Left ventricle myocardium inferior (tissue), 1 donor: ENCODE measurements around the gene MT1A. TPM values are rescaled to one million over a fixed set of nuclear protein-coding genes. Genes with fewer than 3 reads are reported as not detected.
A peak's percentile ranks its signal among the peaks of the same experiment; 100 is the strongest.
"Not testable (repeated sequence)": the region's sequence is repeated elsewhere in the genome, so short reads cannot be mapped to it uniquely, and the experiment has no call there.

ENCODE experiments used
- DNase-seq: peaks from one replicate; pipeline ENCODE4 v3.0.0-alpha.2; 2020
- H3K27ac ChIP-seq: fragments of 200-600 bp; replicated peaks from 2 replicates; pipeline ENCODE4 v1.8.0; 2021
- H3K27me3 ChIP-seq: fragments of 200-600 bp; 2 replicates; pipeline ENCODE4 v1.8.0; 2021; ENCODE audit warnings: low read depth
- H3K36me3 ChIP-seq: fragments of 200-600 bp; 2 replicates; pipeline ENCODE4 v1.8.0; 2021
- H3K4me1 ChIP-seq: fragments of 200-600 bp; 2 replicates; pipeline ENCODE4 v1.8.0; 2021
- H3K4me3 ChIP-seq: fragments of 200-600 bp; 2 replicates; pipeline ENCODE4 v1.8.0; 2021; ENCODE audit warnings: mild to moderate bottlenecking, moderate library complexity
- H3K9me3 ChIP-seq: fragments of 200-600 bp; replicated peaks from 2 replicates; pipeline ENCODE4 v1.8.0; 2021
- intact Hi-C: fragments of 100-400 bp; cut with micrococcal nuclease; formaldehyde crosslinking; loops from one replicate; pipeline ENCODE4 v1.11.0; 2022
- total RNA-seq: library from RNA; stranded (reverse); fragmentation: NEBNext Ultra II Directional; extraction: Animal tissue kit (Norgen Biotek cat#: 25700); gene quantifications from one replicate; pipeline ENCODE4 v1.2.1, GENCODE V29; 2021
- TF ChIP-seq, protein P1 (sequence below): fragments of 200-600 bp; IDR thresholded peaks from 2 replicates; pipeline ENCODE4 v1.8.0; 2021; ENCODE audit warnings: antibody characterized with exemption, mild to moderate bottlenecking, borderline replicate concordance
- donor health status: DM: no; HTN: yes; CAD: no; lungs with severe emphysema.

Gene MT1A
- total RNA-seq, 1 donor from 2014 or later = 1.2 TPM

DNA sequence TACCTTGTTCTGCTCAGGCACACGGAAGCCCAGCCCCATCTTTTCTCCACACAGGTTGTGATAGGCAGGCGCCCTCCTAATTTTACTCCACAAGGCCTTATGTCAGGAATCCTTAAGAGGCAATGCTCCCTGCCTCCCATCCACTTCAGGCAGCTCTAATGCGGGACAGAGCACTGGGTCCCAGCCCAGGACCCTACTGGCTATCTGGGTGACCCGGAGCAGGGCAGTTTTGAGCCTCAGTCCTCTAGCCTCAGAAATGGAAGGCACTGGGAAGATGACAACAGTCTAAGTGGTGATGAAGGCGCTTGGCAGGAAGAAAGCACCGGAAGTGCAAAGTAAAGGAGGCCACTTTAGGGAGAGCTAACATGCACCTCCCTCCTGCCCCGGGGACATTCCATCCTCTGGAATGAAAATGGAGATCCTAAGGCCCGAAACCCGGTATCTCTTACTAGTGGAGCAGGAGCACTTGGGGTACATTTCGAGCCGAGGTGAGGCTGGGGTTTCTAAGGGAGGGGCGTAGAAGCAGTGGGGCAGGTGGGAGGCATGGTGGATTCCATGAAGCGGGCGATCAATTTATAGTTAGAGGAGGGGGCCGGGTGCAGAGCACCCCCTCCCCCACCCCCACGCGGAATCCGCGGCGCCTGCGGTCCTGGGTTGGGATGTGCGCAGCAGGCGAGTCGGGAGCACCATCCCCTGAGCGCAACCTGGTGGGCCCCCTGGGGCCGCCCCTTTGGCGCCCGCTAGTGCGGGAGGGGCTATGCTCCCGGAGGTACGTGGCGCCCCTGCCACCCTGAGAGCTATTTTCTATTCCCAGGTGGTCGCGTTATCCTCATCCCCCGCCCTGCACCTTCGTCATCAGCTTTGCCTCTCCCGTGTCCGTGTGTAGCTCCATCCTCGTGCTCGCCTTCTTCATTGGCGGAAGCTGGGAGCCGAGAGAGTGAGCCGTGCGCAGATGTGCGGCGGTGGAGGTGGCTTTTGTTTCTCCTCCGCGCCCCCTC lies 24.2 kb downstream of the MT1A start:
- TF ChIP-seq, protein P1, sequence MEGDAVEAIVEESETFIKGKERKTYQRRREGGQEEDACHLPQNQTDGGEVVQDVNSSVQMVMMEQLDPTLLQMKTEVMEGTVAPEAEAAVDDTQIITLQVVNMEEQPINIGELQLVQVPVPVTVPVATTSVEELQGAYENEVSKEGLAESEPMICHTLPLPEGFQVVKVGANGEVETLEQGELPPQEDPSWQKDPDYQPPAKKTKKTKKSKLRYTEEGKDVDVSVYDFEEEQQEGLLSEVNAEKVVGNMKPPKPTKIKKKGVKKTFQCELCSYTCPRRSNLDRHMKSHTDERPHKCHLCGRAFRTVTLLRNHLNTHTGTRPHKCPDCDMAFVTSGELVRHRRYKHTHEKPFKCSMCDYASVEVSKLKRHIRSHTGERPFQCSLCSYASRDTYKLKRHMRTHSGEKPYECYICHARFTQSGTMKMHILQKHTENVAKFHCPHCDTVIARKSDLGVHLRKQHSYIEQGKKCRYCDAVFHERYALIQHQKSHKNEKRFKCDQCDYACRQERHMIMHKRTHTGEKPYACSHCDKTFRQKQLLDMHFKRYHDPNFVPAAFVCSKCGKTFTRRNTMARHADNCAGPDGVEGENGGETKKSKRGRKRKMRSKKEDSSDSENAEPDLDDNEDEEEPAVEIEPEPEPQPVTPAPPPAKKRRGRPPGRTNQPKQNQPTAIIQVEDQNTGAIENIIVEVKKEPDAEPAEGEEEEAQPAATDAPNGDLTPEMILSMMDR = no peak
- DNase-seq = no peak
- Histone ChIP-seq H3K4me3 (peak overlapping the region; percentile 38), H3K27me3 (peaks cover 84% of the 10 kb centered on the region), H3K27ac (no peak overlapping the region), H3K4me1 (peaks cover 21% of the 10 kb centered on the region), H3K9me3 (no peaks in the 10 kb centered on the region), H3K36me3 (no peaks in the 10 kb centered on the region)
- intact Hi-C loops = no loop called here

GRCh38 chr16:56664506-56664905 lies 26.0 kb downstream of the MT1A start:
- no peak for DNase-seq
- Histone ChIP-seq H3K4me1 (peaks cover 22% of the 10 kb centered on the region), H3K27me3 (peaks cover 93% of the 10 kb centered on the region), H3K4me3 (no peak overlapping the region), H3K27ac (no peak overlapping the region), H3K36me3 (no peaks in the 10 kb centered on the region), H3K9me3 (no peaks in the 10 kb centered on the region)
- intact Hi-C loops = no loop called here
- TF ChIP-seq, protein P1 = no peak

GRCh38 chr16:56665286-56666261 lies 27.1 kb downstream of the MT1A start:
- H3K36me3 ChIP-seq, DNase-seq, H3K9me3 ChIP-seq, H3K27ac ChIP-seq, H3K4me3 ChIP-seq, intact Hi-C loops: not testable (repeated sequence)
- Histone ChIP-seq H3K27me3 (peaks cover 100% of the 10 kb centered on the region), H3K4me1 (peaks cover 25% of the 10 kb centered on the region)

- TF ChIP-seq, protein P1 = no peak
- H3K4me3 ChIP-seq = peak within 1 kb of the TSS; percentile 41
- intact Hi-C loops = no loop called here
- no peak within 1 kb of the TSS for H3K27ac ChIP-seq
- H3K4me1 ChIP-seq = peaks cover 22% of the 10 kb centered on the region
- no peaks in the 10 kb centered on the region for H3K9me3 ChIP-seq
- DNase-seq = peak; percentile 48
- peaks cover 100% of the 10 kb centered on the region for H3K27me3 ChIP-seq
- no peaks in the 10 kb centered on the region for H3K36me3 ChIP-seq
These were observed 29.4 kb downstream of the MT1A start, which contains the start of gene MT1G for GRCh38 chr16:56667581-56668571. TSS of gene MT1G (minus strand) at chr16:56668065. CDS start at chr16:56667993, 72 bp downstream.

DNA sequence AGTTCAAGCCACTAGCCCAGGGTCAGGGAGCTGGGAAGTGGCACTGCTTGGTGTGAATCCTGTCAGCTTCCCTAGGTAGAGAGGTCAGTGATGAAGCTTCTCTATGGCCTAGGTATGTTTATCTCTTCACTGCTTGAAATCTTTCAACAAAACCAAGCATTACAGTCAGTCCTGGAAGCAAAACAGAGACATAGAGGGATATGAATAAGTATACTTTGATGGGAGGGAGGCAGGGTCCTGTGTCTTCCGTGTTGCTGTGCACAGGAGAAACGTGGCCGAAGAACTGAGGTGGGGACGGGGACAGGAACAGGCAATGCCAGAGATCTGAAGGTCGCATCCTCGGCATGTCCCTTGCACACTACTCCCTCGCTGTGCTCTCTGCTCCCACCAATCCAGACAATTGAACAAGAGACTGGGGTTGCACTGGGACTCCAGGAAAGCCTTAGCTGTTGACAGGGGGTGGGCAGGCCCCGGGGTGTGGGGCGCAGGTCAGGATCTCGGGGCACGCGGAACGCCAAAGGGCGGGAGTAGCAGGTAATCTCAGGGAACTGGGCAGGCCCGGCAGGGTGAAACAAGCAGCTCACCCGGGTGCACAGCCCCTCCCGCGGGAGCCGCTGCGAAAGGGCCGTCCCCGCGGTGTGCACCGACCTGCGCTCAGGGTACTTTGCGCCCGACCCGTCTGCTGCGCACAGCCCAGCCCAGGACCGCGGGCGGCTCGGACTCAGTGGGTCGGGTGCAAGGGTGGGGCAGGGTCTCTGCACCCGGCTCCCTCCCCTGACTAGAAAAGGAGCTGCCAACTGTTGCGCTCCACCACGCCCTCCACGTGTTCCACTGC lies 30.8 kb downstream of the MT1A start, which contains the start of gene MT1H:
MT1H (plus strand) TSS at position 810 of the 835 bp plus-strand sequence. CDS start 71 bp downstream, outside the sequence.
- no peak for DNase-seq
- H3K4me1 ChIP-seq = peaks cover 18% of the 10 kb centered on the region
- H3K27ac ChIP-seq = no peak within 1 kb of the TSS
- TF ChIP-seq, protein P1 = no peak
- intact Hi-C loops = no loop called here
- no peaks in the 10 kb centered on the region for H3K9me3 ChIP-seq
- H3K27me3 ChIP-seq = peaks cover 99% of the 10 kb centered on the region
- H3K36me3 ChIP-seq = no peaks in the 10 kb centered on the region
- peak within 1 kb of the TSS; percentile 34 for H3K4me3 ChIP-seq
